GM12878 (cell line): ENCODE data around the gene PGAP6. TPM values are rescaled to one million over a fixed set of nuclear protein-coding genes. Genes with fewer than 3 reads are reported as not detected.

Source experiments
- MTA3 ChIP-seq: IDR thresholded peaks from 2 replicates; pipeline ENCODE4 v1.6.1; 2012; ENCODE audit warnings: low read length, inconsistent platforms, borderline replicate concordance
- REST ChIP-seq: IDR thresholded peaks from 2 replicates; pipeline ENCODE4 v1.6.1; 2012; ENCODE audit warnings: mild to moderate bottlenecking, low read depth, low read length
- SMARCA5 ChIP-seq: fragments of 450-650 bp; IDR thresholded peaks from 2 replicates; pipeline ENCODE4 v1.6.1; 2017; ENCODE audit warnings: mild to moderate bottlenecking
- SREBF1 ChIP-seq: IDR thresholded peaks from 2 replicates; pipeline ENCODE4 v1.6.1; 2012; ENCODE audit warnings: mild to moderate bottlenecking, low read length
- TCF12 ChIP-seq: IDR thresholded peaks from 2 replicates; pipeline ENCODE4 v1.6.1; 2011; ENCODE audit warnings: low read depth, mild to moderate bottlenecking, low read length
- polyA plus RNA-seq, 11 experiments: library from polyadenylated mRNA; depleted of rRNA in 4 of 11; unstranded in 6 of 11; stranded (reverse) in 5 of 11; fragments of >200 nt; fragmentation: Nextera tagmentation in 4 of 11; fragmentation: Illumina TruSeq in 1 of 11; extraction: Ambion mirVana in 4 of 11; extraction: Trizol in 1 of 11; gene quantifications; 1 replicate in 1 of 11; 2 replicates in 10 of 11; pipeline versions ENCODE4 v1.2.1 to v1.2.3, GENCODE V29; 2011 to 2016; ENCODE audit warnings: inconsistent platforms in 2 of 11, missing spikeins in 2 of 11, low read depth in 1 of 11
- total RNA-seq, 4 experiments: library from RNA; depleted of rRNA in 3 of 4; stranded (reverse); fragments of >200 nt in 3 of 4; fragmentation: Illumina TruSeq in 1 of 4; extraction: Trizol in 1 of 4; gene quantifications; 2 replicates each; pipeline versions ENCODE4 v1.2.1 to v1.2.3, GENCODE V29; 2013 to 2021
- TF ChIP-seq, protein P1 (sequence below): fragments of 450-650 bp; formaldehyde crosslinking; IDR thresholded peaks from 2 replicates; pipeline ENCODE4 v1.5.0; 2022; ENCODE audit warnings: mild to moderate bottlenecking, missing genetic modification characterization

PGAP6 gene
- total and polyA plus RNA-seq, 10 of the 15 experiments (the other 5 are each of a cell fraction or from before 2014, with no cell fraction given): 0.76 to 48.8 (median 18.4) TPM

GRCh38 chr16:353404-354290 is 28.1 kb downstream of the PGAP6 start (continued):
- TF ChIP-seq REST (no peak), TCF12 (no peak), SREBF1 (no peak), SMARCA5 (no peak), MTA3 (no peak)
- TF ChIP-seq, protein P1, sequence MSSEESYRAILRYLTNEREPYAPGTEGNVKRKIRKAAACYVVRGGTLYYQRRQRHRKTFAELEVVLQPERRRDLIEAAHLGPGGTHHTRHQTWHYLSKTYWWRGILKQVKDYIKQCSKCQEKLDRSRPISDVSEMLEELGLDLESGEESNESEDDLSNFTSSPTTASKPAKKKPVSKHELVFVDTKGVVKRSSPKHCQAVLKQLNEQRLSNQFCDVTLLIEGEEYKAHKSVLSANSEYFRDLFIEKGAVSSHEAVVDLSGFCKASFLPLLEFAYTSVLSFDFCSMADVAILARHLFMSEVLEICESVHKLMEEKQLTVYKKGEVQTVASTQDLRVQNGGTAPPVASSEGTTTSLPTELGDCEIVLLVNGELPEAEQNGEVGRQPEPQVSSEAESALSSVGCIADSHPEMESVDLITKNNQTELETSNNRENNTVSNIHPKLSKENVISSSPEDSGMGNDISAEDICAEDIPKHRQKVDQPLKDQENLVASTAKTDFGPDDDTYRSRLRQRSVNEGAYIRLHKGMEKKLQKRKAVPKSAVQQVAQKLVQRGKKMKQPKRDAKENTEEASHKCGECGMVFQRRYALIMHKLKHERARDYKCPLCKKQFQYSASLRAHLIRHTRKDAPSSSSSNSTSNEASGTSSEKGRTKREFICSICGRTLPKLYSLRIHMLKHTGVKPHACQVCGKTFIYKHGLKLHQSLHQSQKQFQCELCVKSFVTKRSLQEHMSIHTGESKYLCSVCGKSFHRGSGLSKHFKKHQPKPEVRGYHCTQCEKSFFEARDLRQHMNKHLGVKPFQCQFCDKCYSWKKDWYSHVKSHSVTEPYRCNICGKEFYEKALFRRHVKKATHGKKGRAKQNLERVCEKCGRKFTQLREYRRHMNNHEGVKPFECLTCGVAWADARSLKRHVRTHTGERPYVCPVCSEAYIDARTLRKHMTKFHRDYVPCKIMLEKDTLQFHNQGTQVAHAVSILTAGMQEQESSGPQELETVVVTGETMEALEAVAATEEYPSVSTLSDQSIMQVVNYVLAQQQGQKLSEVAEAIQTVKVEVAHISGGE (CRISPR knock-in tag): no peak
